ENCODE measurements around the gene SMARCD1. TPM values are rescaled to one million over a fixed set of nuclear protein-coding genes. Genes with fewer than 3 reads are reported as not detected.

The SMARCD1 gene
- total and polyA plus RNA-seq, 2 experiments from 2014 or later, result 27.9 to 33.4 TPM

DNA sequence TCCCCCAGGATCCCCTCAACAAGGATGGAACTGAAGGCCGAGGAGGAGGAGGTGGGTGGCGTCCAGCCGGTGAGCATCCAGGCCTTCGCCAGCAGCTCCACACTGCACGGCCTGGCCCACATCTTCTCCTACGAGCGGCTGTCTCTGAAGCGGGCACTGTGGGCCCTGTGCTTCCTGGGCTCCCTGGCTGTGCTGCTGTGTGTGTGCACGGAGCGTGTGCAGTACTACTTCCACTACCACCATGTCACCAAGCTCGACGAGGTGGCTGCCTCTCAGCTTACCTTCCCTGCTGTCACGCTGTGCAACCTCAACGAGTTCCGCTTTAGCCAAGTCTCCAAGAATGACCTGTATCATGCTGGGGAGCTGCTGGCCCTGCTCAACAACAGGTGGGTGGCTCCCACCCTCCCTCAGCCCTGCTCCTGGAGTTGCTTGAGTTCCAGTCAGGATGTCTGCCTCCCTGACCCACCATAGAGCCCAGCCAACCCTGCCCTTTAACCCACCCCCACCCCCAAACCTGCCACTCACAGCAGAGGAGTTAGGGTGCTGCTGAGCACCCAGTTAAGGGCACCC is 26.3 kb upstream of the SMARCD1 start:
- DNase-seq (ENCODE audit: low spot score), result no peak
- H3K4me2 ChIP-seq, result no peak overlapping the region
- no peak overlapping the region for H3K27ac ChIP-seq
- H3K9me2 ChIP-seq (replicated peaks; ENCODE audit: insufficient read depth), result no peaks in the 10 kb centered on the region
- TF ChIP-seq EZH2phosphoT487 (IDR thresholded peaks at IDR 0.05; ENCODE audit: low read depth, severe bottlenecking, unreplicated experiment), result no peak
- H3K9me3 ChIP-seq (ENCODE audit: low read depth), result no peaks in the 10 kb centered on the region
- no peaks in the 10 kb centered on the region for H3K4me1 ChIP-seq (ENCODE audit: insufficient read depth)
- H4K20me1 ChIP-seq (ENCODE audit: insufficient read depth, poor library complexity, severe bottlenecking), result no peaks in the 10 kb centered on the region
- H3K4me3 ChIP-seq, result no peak overlapping the region
- H2AFZ ChIP-seq, result no peak overlapping the region
- peaks cover 10% of the 10 kb centered on the region for H3K27me3 ChIP-seq
- no peaks in the 10 kb centered on the region for H3K79me2 ChIP-seq
- H3K36me3 ChIP-seq (replicated peaks; ENCODE audit: insufficient read depth, low read depth), result no peaks in the 10 kb centered on the region
- 89% methylated on average over 14 of the region's 15 CpGs for WGBS (ENCODE audit: low lambda C conversion rate, missing lambda C conversion rate)

DNA sequence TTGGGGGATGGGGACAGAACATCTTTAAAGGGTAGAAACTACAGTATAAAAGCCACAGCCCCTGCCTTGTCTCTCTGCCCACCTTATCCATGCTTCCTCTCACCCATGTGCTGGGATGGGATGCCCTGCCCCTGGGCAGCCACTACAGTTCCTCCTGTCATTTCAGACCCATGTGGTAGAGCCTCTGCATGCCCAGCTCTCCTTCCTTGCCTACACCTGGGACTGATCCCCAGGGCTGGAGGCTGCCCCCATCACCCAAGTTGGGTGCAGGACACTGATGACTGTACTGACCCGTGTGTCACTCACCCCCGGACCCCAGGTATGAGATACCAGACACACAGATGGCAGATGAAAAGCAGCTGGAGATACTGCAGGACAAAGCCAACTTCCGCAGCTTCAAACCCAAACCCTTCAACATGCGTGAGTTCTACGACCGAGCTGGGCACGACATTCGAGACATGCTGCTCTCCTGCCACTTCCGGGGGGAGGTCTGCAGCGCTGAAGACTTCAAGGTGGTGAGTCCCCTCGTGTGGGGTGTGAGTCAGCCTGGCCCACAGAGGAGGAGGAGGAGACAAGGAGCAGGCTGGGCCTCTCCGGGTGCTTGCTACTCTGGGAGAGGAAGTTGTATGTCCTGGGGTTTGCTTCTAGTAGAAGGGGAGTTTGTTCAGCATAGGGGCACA is 25.6 kb upstream of the SMARCD1 start:
- H3K27me3 ChIP-seq, result peaks cover 10% of the 10 kb centered on the region
- H2AFZ ChIP-seq, result no peak overlapping the region
- no peaks in the 10 kb centered on the region for H3K9me3 ChIP-seq (ENCODE audit: low read depth)
- H3K9me2 ChIP-seq (replicated peaks; ENCODE audit: insufficient read depth), result no peaks in the 10 kb centered on the region
- no peaks in the 10 kb centered on the region for H4K20me1 ChIP-seq (ENCODE audit: insufficient read depth, poor library complexity, severe bottlenecking)
- no peak overlapping the region for H3K4me2 ChIP-seq
- no peak for TF ChIP-seq EZH2phosphoT487 (IDR thresholded peaks at IDR 0.05; ENCODE audit: low read depth, severe bottlenecking, unreplicated experiment)
- TF ChIP-seq, protein P1, sequence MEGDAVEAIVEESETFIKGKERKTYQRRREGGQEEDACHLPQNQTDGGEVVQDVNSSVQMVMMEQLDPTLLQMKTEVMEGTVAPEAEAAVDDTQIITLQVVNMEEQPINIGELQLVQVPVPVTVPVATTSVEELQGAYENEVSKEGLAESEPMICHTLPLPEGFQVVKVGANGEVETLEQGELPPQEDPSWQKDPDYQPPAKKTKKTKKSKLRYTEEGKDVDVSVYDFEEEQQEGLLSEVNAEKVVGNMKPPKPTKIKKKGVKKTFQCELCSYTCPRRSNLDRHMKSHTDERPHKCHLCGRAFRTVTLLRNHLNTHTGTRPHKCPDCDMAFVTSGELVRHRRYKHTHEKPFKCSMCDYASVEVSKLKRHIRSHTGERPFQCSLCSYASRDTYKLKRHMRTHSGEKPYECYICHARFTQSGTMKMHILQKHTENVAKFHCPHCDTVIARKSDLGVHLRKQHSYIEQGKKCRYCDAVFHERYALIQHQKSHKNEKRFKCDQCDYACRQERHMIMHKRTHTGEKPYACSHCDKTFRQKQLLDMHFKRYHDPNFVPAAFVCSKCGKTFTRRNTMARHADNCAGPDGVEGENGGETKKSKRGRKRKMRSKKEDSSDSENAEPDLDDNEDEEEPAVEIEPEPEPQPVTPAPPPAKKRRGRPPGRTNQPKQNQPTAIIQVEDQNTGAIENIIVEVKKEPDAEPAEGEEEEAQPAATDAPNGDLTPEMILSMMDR (IDR thresholded peaks at IDR 0.05; ENCODE audit: poor library complexity), result no peak
- no peak for TF ChIP-seq EZH2 (IDR thresholded peaks at IDR 0.05; ENCODE audit: borderline replicate concordance)
- H3K79me2 ChIP-seq, result no peaks in the 10 kb centered on the region
- H3K4me3 ChIP-seq, result no peak overlapping the region
- no peak for DNase-seq (ENCODE audit: low spot score)
- no peaks in the 10 kb centered on the region for H3K4me1 ChIP-seq (ENCODE audit: insufficient read depth)
- no peak overlapping the region for H3K27ac ChIP-seq
- WGBS (ENCODE audit: low lambda C conversion rate, missing lambda C conversion rate), result 82% methylated on average over 12 of the region's 12 CpGs
- no peaks in the 10 kb centered on the region for H3K36me3 ChIP-seq (replicated peaks; ENCODE audit: insufficient read depth, low read depth)

DNA sequence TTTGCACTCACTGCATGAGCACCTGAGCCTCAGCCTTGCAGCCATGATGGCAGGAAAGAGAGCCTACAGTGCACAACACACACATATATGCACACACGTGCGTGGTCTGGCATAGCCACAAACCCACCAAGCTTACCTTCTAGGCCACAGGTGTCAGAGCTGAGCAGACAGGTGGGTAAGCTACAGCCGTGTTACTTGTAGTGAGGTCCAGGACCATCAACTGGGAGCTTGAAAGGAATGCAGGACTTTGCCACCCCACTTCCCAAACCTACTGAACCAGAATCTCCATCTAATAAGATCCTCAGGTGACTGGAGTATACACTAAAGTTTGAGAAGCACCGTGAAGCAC is 25.0 kb upstream of the SMARCD1 start:
- Histone ChIP-seq H3K36me3 (replicated peaks; ENCODE audit: insufficient read depth, low read depth) (no peaks in the 10 kb centered on the region), H2AFZ (no peak overlapping the region), H3K27me3 (peaks cover 10% of the 10 kb centered on the region), H3K9me2 (replicated peaks; ENCODE audit: insufficient read depth) (no peaks in the 10 kb centered on the region), H3K9me3 (ENCODE audit: low read depth) (no peaks in the 10 kb centered on the region), H3K27ac (no peak overlapping the region), H3K4me1 (ENCODE audit: insufficient read depth) (no peaks in the 10 kb centered on the region), H3K79me2 (no peaks in the 10 kb centered on the region), H3K4me3 (no peak overlapping the region), H3K4me2 (no peak overlapping the region), H4K20me1 (ENCODE audit: insufficient read depth, poor library complexity, severe bottlenecking) (no peaks in the 10 kb centered on the region)
- TF ChIP-seq EZH2 (IDR thresholded peaks at IDR 0.05; ENCODE audit: borderline replicate concordance), result no peak
- no peak for TF ChIP-seq EZH2phosphoT487 (IDR thresholded peaks at IDR 0.05; ENCODE audit: low read depth, severe bottlenecking, unreplicated experiment)
- TF ChIP-seq, protein P1 (IDR thresholded peaks at IDR 0.05; ENCODE audit: poor library complexity), result no peak
- WGBS (ENCODE audit: low lambda C conversion rate, missing lambda C conversion rate), result 68% methylated on average over 4 of the region's 4 CpGs
- no peak for DNase-seq (ENCODE audit: low spot score)

GRCh38 chr12:50061171-50061570 is 24.0 kb upstream of the SMARCD1 start:
- Histone ChIP-seq H3K9me3 (ENCODE audit: low read depth) (no peaks in the 10 kb centered on the region), H3K27me3 (peaks cover 9% of the 10 kb centered on the region), H3K4me3 (no peak overlapping the region), H3K79me2 (no peaks in the 10 kb centered on the region), H3K36me3 (replicated peaks; ENCODE audit: insufficient read depth, low read depth) (no peaks in the 10 kb centered on the region), H3K4me2 (no peak overlapping the region), H2AFZ (no peak overlapping the region), H3K4me1 (ENCODE audit: insufficient read depth) (no peaks in the 10 kb centered on the region), H3K9me2 (replicated peaks; ENCODE audit: insufficient read depth) (no peaks in the 10 kb centered on the region), H4K20me1 (ENCODE audit: insufficient read depth, poor library complexity, severe bottlenecking) (no peaks in the 10 kb centered on the region), H3K27ac (no peak overlapping the region)
- TF ChIP-seq, protein P1 (IDR thresholded peaks at IDR 0.05; ENCODE audit: poor library complexity), result no peak
- TF ChIP-seq EZH2 (IDR thresholded peaks at IDR 0.05; ENCODE audit: borderline replicate concordance) (no peak), EZH2phosphoT487 (IDR thresholded peaks at IDR 0.05; ENCODE audit: low read depth, severe bottlenecking, unreplicated experiment) (no peak)
- 97% methylated on average over 2 of the region's 2 CpGs for WGBS (ENCODE audit: low lambda C conversion rate, missing lambda C conversion rate)
- DNase-seq (ENCODE audit: low spot score), result no peak
